OCI-LY1 (cell line): ENCODE measurements around the gene ERBB3.

Experiments
- CTCF ChIP-seq: fragments of 200-600 bp; sonication (generic), shearing (Covaris generic); IDR thresholded peaks from 2 replicates; pipeline ENCODE4 v1.5.1; 2017; ENCODE audit warnings: mild to moderate bottlenecking, antibody characterized with exemption, low read length, moderate library complexity, mixed read lengths
- EZH2 ChIP-seq: fragments of 200-600 bp; sonication (generic), shearing (Covaris generic); IDR thresholded peaks from 2 replicates; pipeline ENCODE4 v1.8.0; 2017; ENCODE audit warnings: borderline replicate concordance, mixed run types, mild to moderate bottlenecking, antibody characterized with exemption, low read length, moderate library complexity, mixed read lengths

GRCh38 chr12:56078427-56078826, 1.5 kb upstream of the ERBB3 start:
- no peak for TF ChIP-seq CTCF
- TF ChIP-seq EZH2: no peak
